Retina (tissue), 1 donor: ENCODE results near the gene HABP4.
A peak's percentile ranks its signal among the peaks of the same experiment; 100 is the strongest.
"Not testable (repeated sequence)": the region's sequence is repeated elsewhere in the genome, so short reads cannot be mapped to it uniquely, and the experiment has no call there.

Experiments
- DNase-seq: peaks from one replicate; pipeline ENCODE4 v3.0.0-alpha.2; 2016

The HABP4 gene

DNA sequence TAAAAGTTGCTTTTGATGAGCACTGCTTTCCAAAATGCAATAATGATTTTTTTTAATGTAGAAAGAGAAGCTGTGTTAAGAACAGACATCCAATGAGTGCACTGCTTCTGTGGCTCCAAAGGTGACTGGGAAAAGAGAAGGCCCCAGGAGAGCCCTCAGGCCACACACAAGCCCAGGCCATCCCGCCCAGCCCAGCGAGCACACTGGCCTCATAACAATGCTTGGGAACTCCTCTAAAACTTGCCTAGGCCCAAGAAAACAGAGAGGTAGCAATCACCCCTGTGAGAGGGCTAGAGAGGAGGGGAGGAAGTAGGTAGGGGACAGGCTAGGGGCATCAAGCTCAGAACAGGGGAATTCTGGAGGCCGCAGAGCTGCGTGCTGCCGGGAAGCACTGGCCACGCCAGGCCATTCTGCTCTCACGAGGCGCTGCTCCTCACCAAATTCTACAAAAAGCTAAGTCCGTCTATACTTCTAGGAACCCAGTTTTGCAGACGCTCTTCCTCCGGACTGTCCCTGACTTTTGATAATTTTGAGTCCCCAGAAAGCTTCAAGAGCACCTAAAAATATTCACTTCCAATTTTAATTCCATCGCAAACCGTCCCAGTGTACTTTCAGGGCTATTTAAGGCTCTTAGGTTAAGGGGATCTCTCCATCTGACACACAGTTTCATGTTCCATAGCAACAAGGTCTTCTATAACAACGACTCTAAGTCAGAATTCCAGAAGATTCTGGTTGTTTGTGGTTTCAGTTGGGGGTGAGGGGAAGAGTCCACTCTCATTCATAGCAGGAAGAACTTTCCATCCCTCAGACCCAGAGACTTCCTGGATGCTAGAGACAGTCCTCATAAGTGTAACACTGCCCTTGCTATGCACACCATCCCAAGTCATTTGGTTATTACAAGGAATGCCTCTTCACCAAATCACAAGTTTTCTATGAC is 51.0 kb downstream of the HABP4 start:
- no peak for DNase-seq

DNA sequence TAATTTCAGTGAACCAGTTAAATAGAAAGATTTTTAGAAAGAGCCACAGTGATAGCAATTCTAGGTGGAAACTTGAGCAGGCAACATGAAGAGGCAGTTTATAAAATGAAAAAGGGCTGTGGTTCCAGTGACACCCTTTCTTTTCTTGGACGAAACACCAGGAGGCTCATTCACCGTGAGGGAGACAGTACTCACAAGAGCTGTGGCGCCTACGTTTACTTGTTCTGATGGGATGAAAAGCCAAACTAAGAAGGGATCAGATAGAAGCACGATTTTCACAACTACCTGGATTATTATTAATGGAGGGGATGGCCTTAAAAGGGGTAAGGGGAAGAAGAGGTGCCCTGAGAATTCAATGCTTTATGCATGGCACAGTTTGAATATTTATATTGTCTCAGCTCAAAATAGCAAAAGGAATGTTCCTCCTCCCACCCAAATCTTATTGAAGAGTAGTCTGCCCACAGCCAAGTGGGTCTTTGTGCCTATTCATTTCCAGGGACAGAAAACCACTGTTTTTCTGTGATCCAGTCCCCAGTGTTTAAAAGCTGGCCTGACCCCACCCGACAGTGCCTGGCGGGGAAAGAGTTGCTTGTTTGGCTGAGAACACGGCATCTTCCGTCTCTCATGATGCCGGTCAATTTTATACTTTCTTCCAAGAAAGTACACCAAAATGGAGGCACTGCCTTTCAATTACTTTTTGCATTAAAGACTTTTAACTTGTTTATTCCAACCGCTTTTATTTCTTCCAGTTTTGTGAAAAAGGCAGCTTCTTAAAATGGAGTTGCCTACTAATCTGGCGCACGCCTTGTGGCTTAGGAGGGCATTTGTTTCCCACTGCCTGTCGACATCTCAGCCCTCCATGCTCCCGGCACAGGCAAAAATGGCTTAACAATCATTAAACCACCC is 51.9 kb downstream of the HABP4 start:
- DNase-seq = no peak

DNA sequence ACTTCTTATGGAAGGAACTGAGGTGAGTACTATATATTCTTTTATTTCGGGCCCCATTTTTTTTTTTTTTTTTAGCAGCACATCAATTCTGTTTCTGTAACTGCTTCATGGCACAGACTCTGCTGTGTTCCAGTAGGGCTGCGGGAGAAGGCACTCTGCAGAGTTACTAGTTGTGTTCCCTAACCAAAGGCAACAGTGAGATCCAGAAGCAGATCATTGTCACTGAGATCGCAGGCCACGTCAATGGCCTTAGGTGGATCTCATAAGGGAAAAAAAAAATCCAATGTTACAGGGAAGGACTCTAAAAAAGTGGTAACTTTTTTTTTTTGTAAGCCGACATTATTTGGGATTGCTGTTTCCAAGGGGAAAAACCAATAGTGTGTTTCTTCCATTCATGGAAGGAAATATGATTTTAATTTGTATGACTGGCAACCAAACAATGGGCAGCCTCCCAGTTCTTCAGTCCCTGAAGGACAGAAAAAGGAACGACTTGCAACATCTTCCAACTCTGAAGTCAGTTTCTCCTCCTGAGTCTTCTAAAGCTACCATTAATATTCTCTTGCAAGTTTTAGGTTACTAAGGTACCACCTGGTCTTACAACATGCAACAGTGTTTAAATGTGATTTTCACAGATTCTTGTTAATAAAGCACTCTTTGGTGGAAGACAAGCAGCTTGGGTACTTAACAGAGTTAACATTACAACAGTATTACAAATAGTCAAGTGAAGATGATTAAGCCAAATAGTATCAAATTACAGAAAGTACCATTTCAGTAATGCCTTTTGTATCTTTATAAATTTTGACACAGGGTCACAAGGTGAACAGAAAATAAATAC is 52.8 kb downstream of the HABP4 start:
- DNase-seq = no peak

DNA sequence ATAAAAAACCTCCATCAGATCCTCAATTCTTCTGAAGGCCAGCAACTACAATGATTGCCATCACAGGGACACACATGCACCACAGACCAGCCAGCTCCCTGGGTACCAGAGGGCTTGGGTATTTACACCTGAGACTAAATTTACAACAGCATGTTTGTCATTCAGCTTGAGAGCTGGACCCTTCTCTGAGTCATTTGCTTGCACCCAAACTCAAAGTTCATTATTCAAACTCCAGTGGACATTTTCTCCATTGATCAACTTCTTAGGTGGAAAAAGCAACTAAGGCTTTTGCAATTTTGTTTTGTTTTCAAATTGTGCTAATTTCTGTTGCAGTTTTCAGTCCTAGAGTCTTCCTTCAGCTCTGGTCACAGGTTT is 53.4 kb downstream of the HABP4 start:
- not testable (repeated sequence) for DNase-seq

DNA sequence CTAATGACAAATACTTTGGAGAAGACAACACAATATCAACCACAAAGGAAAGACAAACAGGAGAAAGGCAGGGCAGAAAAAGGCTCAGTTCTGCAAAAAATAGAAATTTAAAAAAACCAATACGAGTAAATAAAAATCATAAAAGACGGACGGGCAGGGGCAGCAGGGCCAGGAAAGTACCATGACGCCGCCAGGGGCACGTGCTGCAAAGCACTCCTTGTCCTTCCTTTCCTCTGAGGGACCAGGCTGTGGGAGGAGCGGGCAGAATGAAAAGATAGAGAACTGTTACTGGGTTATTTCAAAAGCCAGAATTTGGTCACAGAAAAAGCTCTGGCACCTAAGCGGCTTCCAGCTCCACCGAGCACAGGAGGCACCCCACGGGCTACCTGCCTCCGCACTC is 53.9 kb downstream of the HABP4 start:
- no peak for DNase-seq

DNA sequence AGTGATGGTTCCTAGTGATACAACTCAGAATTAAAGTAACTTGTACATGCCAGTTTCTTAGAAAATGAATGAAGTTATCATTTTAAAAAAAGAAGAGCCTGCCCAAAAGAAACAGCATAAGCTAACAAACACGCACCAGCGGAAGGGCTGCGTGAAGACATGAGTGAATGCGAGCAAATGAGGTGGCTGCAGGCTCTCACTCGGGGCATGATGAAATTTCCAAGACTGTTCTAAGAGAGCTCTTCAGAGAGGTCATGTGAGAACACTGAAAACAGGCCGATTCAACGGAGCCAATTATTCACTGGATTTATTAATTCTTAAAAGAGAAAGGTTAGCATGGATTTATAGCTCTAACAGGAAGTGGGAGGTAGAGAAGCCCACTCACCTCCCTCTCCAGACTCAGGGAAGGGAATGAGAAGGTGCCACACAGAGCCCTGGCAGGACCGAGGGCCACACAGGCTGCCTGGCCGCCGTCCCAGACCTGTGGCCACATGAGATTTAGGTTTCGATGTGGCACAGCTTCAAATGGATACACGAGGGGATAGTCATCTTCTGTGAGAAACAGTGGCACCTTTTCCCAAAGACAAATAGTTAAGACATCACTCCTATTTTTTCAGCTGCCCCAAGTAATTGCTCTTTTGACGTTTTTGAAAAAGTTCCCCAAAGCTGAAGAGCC is 55.5 kb downstream of the HABP4 start:
- no peak for DNase-seq

DNA sequence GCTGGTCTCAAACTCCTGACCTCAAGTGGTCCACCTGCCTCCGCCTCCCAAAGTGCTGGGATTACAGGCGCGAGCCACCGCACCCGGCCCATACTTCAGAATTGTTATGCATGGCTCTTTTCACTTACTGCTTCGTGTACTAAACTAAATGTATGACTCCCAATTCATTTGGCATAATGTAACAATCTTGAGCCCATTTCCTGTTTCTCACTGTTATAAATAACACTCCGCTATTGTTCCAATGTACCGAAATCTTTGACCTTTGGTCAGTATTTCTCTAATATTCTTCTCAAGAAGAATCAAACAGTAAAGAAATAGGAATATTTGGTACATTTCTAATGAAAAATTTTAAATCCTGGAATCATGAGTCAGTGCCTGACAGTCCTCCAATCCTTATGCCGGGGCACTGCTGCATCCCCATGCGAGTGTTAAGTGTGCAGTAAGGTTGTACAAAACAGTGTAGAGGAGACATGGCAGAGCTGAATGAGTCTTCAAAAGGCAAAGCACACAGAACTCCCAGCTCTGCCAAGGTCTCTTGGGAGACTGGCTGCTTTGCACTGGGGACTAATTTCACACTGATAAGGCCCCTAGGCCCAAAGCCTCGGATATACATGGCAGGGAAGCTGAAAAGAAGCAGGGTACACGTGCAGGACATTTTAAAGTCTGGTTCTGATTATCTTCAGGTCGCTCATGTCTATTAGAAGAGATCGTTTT is 58.4 kb downstream of the HABP4 start:
- DNase-seq = no peak

GRCh38 chr9:96509026-96509425 is 59.1 kb downstream of the HABP4 start:
- no peak for DNase-seq

DNA sequence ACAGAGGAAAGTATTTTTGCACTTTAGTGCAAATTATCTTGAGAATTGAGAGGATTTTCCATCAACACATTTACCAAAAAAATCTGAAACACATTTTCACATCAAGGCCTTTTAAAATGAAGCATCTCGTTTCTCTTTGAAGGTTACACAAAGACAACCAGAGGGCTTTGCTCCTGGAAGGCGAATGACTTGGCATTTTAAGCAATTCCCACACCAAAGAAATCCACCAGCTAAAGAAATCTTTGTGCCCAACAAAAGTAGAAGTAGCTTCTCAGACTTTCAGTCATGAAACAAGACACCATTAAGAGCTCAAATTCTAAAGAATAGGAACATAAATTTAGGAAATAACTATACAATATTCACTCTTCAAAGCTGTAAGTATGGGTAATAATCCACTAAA is 59.9 kb downstream of the HABP4 start:
- DNase-seq = no peak

DNA sequence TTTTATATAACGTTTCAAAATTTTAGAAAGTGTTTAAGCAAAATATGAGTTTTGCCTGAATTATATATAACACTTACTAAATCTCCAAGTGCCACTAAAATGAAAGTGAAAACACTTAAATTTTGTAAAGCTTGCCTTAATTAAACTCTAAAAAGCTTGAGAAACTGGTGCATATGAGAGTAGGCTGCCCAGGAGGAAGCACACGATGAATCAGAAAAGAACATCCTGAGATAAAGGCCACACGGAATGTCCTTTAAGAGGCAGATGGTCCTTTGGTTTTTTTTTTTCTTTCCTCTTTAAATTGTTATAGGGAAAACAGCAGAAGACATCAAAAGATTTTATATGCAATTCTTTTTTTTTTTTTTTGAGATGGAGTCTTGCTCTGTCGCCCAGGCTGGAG is 60.3 kb downstream of the HABP4 start:
- no peak for DNase-seq

- DNase-seq = no peak
Observed at GRCh38 chr9:96512240-96512639, 62.3 kb downstream of the HABP4 start.

GRCh38 chr9:96513622-96514021 is 63.7 kb downstream of the HABP4 start:
- peak; percentile 36 for DNase-seq

- DNase-seq = no peak
Observed at GRCh38 chr9:96514108-96514799, 64.3 kb downstream of the HABP4 start.

DNA sequence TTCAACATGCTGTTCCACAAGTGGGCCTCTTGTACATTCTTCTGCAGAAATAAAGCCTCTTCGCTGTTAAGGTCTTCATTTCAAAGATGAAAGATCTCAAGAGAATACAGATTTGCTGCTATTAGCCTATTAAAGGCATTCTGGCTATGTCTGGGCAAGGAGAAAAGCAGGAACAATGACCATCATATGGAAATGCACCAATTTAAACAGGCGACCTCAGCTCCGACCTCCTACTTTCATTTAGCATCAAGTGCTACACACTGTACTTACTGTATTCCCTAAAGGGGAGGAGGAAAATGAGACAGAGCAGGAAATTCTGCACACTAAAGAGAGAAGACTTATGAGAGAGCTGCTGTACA is 64.8 kb downstream of the HABP4 start:
- DNase-seq = no peak

- DNase-seq = no peak
Observed at GRCh38 chr9:96515621-96516470, 65.9 kb downstream of the HABP4 start.

GRCh38 chr9:96519095-96519494 is 69.1 kb downstream of the HABP4 start:
- DNase-seq = no peak

DNA sequence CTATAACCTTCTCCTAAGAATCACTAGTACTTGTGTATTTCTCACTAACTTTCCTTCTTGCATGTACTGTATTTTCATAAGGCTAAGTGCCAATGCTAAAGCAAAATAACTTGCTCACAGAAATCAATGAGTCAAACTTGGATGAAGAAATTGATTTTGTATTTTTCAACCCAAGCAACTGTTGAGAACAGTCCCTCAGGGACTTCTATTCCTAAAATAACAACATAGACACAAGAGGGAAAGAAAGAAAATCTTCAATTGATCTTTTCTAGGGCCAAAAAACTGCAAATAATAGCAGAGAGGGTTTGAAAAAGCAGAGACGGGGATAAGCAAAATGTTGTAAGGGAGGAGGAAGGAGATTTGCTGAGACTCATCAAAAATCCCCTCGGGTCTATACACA is 69.8 kb downstream of the HABP4 start:
- no peak for DNase-seq

- DNase-seq = no peak
Observed at GRCh38 chr9:96522366-96522765, 72.4 kb downstream of the HABP4 start.

DNA sequence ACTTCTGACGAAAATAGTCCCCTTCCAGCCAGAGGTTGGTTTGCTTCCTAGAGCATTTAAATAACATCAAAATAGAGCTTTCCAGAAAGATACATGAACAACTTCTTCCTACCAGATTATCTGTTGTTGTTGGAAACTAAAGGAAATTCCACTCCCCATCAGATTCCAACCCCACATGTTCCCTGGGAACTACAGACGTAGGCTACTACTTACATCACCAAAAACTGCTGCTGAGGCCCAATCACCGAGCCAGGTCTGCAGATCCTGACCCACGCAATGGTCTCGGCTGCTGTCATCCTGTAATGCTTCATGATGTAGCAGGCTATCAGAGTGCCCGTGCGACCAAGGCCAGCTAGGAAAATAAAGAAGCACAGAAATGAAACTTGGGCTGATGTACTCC is 73.4 kb downstream of the HABP4 start:
- DNase-seq = no peak

- no peak for DNase-seq
Observed at GRCh38 chr9:96524045-96524444, 74.1 kb downstream of the HABP4 start.
